B cell (primary cell): ENCODE data around the gene LILRA2.
"Not testable (repeated sequence)": the region's sequence is repeated elsewhere in the genome, so short reads cannot be mapped to it uniquely, and the experiment has no call there.

Experiments
- EZH2 ChIP-seq: IDR thresholded peaks from 2 replicates; pipeline ENCODE4 v1.6.1; 2012; ENCODE audit warnings: borderline replicate concordance, low read depth, mild to moderate bottlenecking, moderate library complexity, low read length; ENCODE audit not compliant: insufficient read depth, poor library complexity, severe bottlenecking
- TF ChIP-seq, protein P1 (sequence below): fragments of 200-600 bp; IDR thresholded peaks from one replicate; pipeline ENCODE4 v1.8.0; 2022; ENCODE audit warnings: antibody characterized with exemption, mild to moderate bottlenecking

DNA sequence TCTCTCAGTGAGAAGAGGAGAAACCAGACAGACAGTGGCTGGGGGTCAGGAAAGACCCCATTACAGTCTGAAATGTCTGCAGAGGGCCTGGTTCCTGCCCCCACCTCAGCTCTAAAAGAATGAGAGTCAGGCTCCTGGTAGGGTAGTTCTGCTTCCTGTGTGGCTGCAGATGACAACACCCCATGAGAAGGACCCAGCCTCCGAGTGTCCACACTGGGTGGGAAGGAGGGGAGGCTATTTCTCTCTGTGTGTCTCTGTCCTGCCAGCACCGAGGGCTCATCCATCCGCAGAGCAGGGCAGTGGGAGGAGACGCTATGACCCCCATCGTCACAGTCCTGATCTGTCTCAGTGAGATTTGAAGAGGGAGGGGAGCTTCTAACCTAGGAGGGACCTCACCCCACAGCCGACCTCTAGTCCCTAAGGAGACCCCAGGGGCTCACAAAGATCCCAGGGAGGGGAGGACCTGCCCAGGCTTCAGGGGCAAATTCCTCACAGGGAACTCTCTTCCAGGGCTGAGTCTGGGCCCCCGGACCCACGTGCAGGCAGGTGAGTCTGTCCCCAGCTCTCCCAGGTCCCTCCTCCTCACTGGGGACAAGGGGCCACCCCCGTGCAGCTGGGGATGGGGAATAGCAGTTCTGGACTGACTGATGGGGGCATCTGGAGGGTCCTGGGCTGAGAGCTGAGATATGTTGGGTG is 20.5 kb downstream of the LILRA2 start:
- TF ChIP-seq, protein P1, sequence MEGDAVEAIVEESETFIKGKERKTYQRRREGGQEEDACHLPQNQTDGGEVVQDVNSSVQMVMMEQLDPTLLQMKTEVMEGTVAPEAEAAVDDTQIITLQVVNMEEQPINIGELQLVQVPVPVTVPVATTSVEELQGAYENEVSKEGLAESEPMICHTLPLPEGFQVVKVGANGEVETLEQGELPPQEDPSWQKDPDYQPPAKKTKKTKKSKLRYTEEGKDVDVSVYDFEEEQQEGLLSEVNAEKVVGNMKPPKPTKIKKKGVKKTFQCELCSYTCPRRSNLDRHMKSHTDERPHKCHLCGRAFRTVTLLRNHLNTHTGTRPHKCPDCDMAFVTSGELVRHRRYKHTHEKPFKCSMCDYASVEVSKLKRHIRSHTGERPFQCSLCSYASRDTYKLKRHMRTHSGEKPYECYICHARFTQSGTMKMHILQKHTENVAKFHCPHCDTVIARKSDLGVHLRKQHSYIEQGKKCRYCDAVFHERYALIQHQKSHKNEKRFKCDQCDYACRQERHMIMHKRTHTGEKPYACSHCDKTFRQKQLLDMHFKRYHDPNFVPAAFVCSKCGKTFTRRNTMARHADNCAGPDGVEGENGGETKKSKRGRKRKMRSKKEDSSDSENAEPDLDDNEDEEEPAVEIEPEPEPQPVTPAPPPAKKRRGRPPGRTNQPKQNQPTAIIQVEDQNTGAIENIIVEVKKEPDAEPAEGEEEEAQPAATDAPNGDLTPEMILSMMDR: not testable (repeated sequence)
- TF ChIP-seq EZH2: not testable (repeated sequence)
